Endothelial cell (in vitro differentiated cells): ENCODE data around the gene SGO2. TPM values are rescaled to one million over a fixed set of nuclear protein-coding genes. Genes with fewer than 3 reads are reported as not detected.

Experiments used
- DNase-seq: peaks from one replicate; pipeline ENCODE4 v3.0.0; 2021; ENCODE audit warnings: low spot score
- H3K27ac Mint-ChIP-seq: one replicate; pipeline ENCODE4 v1.8.0; 2021; ENCODE audit warnings: mixed read lengths, inconsistent platforms; ENCODE audit not compliant: unreplicated experiment
- H3K27me3 Mint-ChIP-seq: one replicate; pipeline ENCODE4 v1.8.0; 2021; ENCODE audit warnings: mild to moderate bottlenecking, moderate library complexity, mixed read lengths, inconsistent platforms; ENCODE audit not compliant: unreplicated experiment
- H3K36me3 Mint-ChIP-seq: one replicate; pipeline ENCODE4 v1.8.0; 2021; ENCODE audit warnings: mild to moderate bottlenecking, low read depth, mixed read lengths, inconsistent platforms; ENCODE audit not compliant: unreplicated experiment
- H3K4me1 Mint-ChIP-seq: one replicate; pipeline ENCODE4 v1.8.0; 2021; ENCODE audit warnings: mild to moderate bottlenecking, mixed read lengths, inconsistent platforms; ENCODE audit not compliant: unreplicated experiment
- H3K4me3 Mint-ChIP-seq: one replicate; pipeline ENCODE4 v1.8.0; 2021; ENCODE audit warnings: mild to moderate bottlenecking, mixed read lengths, inconsistent platforms; ENCODE audit not compliant: unreplicated experiment
- H3K9me3 Mint-ChIP-seq: one replicate; pipeline ENCODE4 v1.8.0; 2021; ENCODE audit warnings: mixed read lengths, inconsistent platforms; ENCODE audit not compliant: unreplicated experiment
- CTCF ChIP-seq: fragments of 200-600 bp; sonication (generic); IDR thresholded peaks from one replicate; pipeline ENCODE4 v1.5.0; 2021; ENCODE audit warnings: antibody characterized with exemption; ENCODE audit not compliant: unreplicated experiment
- long read RNA-seq: library from polyadenylated mRNA; unstranded; transcript quantifications from one replicate; pipeline ENCODE4 v2.0.0, GENCODE V29; 2020; ENCODE audit not compliant: unreplicated experiment
- total RNA-seq: library from RNA; stranded (reverse); fragmentation: NEBNext Ultra II Directional; extraction: Animal tissue kit (Norgen Biotek cat#: 25700); gene quantifications from one replicate; pipeline ENCODE4 v1.2.1, GENCODE V29; 2021; ENCODE audit not compliant: unreplicated experiment

Gene SGO2
- 10.5 TPM for total RNA-seq
- long read RNA-seq, partial matches to known transcripts = 7 of 9 reads
- long read RNA-seq, other reads (novel, unspliced or antisense) = 2 of 9 reads

GRCh38 chr2:200525882-200526651, at the start of gene SGO2:
TSS of gene SGO2 (plus strand) at chr2:200526207. CDS start at chr2:200532976, 6,769 bp downstream.
- H3K36me3 Mint-ChIP-seq = no peaks in the 10 kb centered on the region
- H3K27ac Mint-ChIP-seq = peak within 1 kb of the TSS; percentile 79
- H3K4me1 Mint-ChIP-seq = peaks cover 8% of the 10 kb centered on the region
- no peak for TF ChIP-seq CTCF
- no peaks in the 10 kb centered on the region for H3K9me3 Mint-ChIP-seq
- H3K4me3 Mint-ChIP-seq = peak within 1 kb of the TSS; percentile 96
- no peaks in the 10 kb centered on the region for H3K27me3 Mint-ChIP-seq
- peak; percentile 89 for DNase-seq

GRCh38 chr2:200476836-200477235, 49.2 kb upstream of the SGO2 start:
- no peak for TF ChIP-seq CTCF
- DNase-seq = no peak
- Mint-ChIP-seq H3K4me3 (peak overlapping the region; percentile 3), H3K36me3 (peaks cover 41% of the 10 kb centered on the region), H3K9me3 (no peaks in the 10 kb centered on the region), H3K27me3 (no peaks in the 10 kb centered on the region), H3K4me1 (no peaks in the 10 kb centered on the region), H3K27ac (no peak overlapping the region)

GRCh38 chr2:200477667-200478131, 48.3 kb upstream of the SGO2 start:
- Mint-ChIP-seq H3K27ac (no peak overlapping the region), H3K36me3 (peaks cover 36% of the 10 kb centered on the region)

GRCh38 chr2:200479692-200480265, 46.2 kb upstream of the SGO2 start:
- Mint-ChIP-seq H3K9me3 (no peaks in the 10 kb centered on the region), H3K36me3 (peaks cover 26% of the 10 kb centered on the region)

More at GRCh38 chr2:200477667-200478131, 48.3 kb upstream of the SGO2 start:
- H3K27me3 Mint-ChIP-seq = no peaks in the 10 kb centered on the region
- no peaks in the 10 kb centered on the region for H3K4me1 Mint-ChIP-seq
- no peak for TF ChIP-seq CTCF
- H3K9me3 Mint-ChIP-seq = no peaks in the 10 kb centered on the region
- no peak for DNase-seq
- H3K4me3 Mint-ChIP-seq = no peak overlapping the region

More at GRCh38 chr2:200479692-200480265, 46.2 kb upstream of the SGO2 start:
- Mint-ChIP-seq H3K4me3 (no peak overlapping the region), H3K4me1 (no peaks in the 10 kb centered on the region), H3K27me3 (no peaks in the 10 kb centered on the region), H3K27ac (no peak overlapping the region)
- TF ChIP-seq CTCF = no peak
- DNase-seq = no peak
